Muscle layer of duodenum (tissue), 2 donors: Measurements from ENCODE around the gene TSPOAP1.
A peak's percentile ranks its signal among the peaks of the same experiment; 100 is the strongest.

Source experiments
- H3K27ac ChIP-seq: one replicate; pipeline ENCODE4 v1.7.0; 2013; ENCODE audit warnings: mild to moderate bottlenecking, low read length
- H3K27me3 ChIP-seq: one replicate; pipeline ENCODE4 v1.7.0; 2013; ENCODE audit warnings: low read depth, mild to moderate bottlenecking, control low read depth, low read length
- H3K36me3 ChIP-seq, 2 donors: one replicate each; pipeline ENCODE4 v1.7.0; 2013; ENCODE audit warnings: low read length in 2 of 2, control low read depth in 1 of 2, mild to moderate bottlenecking in 1 of 2; ENCODE audit not compliant: insufficient read depth in 2 of 2, control insufficient read depth in 1 of 2
- H3K4me1 ChIP-seq, 2 donors: one replicate each; pipeline ENCODE4 v1.7.0; 2013; ENCODE audit warnings: low read length in 2 of 2, mild to moderate bottlenecking in 2 of 2, control low read depth in 1 of 2, moderate library complexity in 1 of 2; ENCODE audit not compliant: insufficient read depth in 2 of 2, control insufficient read depth in 1 of 2
- H3K4me3 ChIP-seq, 2 donors: one replicate each; pipeline ENCODE4 v1.7.0; 2013; ENCODE audit warnings: low read length in 2 of 2, low read depth in 1 of 2, mild to moderate bottlenecking in 1 of 2
- H3K9me3 ChIP-seq, 2 donors: one replicate each; pipeline ENCODE4 v1.7.0; 2013; ENCODE audit warnings: low read length in 2 of 2, control low read depth in 1 of 2, mild to moderate bottlenecking in 1 of 2; ENCODE audit not compliant: control insufficient read depth in 1 of 2
- donor health status: healthy.

TSPOAP1 gene

GRCh38 chr17:58369214-58370031 lies 40.8 kb upstream of the TSPOAP1 start:
- H3K27me3 ChIP-seq = no peaks in the 10 kb centered on the region
- no peaks in the 10 kb centered on the region for H3K36me3 ChIP-seq
- H3K4me3 ChIP-seq = no peak overlapping the region
- H3K4me1 ChIP-seq = peaks cover 0 to 10% of the 10 kb centered on the region in 2 donors
- H3K9me3 ChIP-seq = no peaks in the 10 kb centered on the region
- H3K27ac ChIP-seq = peak overlapping the region; percentile 27

GRCh38 chr17:58368860-58369213 lies 40.2 kb upstream of the TSPOAP1 start:
- Histone ChIP-seq H3K9me3 (no peaks in the 10 kb centered on the region), H3K27me3 (no peaks in the 10 kb centered on the region), H3K4me1 (peaks cover 0 to 10% of the 10 kb centered on the region in 2 donors), H3K36me3 (no peaks in the 10 kb centered on the region), H3K27ac (peak overlapping the region; percentile 27), H3K4me3 (no peak overlapping the region)

GRCh38 chr17:58367461-58367860 lies 38.9 kb upstream of the TSPOAP1 start:
- Histone ChIP-seq H3K4me3 (no peak overlapping the region), H3K36me3 (peaks cover 0 to 3% of the 10 kb centered on the region in 2 donors), H3K27ac (peak overlapping the region; percentile 25), H3K27me3 (no peaks in the 10 kb centered on the region), H3K4me1 (peaks cover 0 to 10% of the 10 kb centered on the region in 2 donors), H3K9me3 (no peaks in the 10 kb centered on the region)

GRCh38 chr17:58365980-58366595 lies 37.5 kb upstream of the TSPOAP1 start:
- Histone ChIP-seq H3K9me3 (no peaks in the 10 kb centered on the region), H3K27me3 (no peaks in the 10 kb centered on the region), H3K4me3 (no peak overlapping the region), H3K4me1 (peaks cover 0 to 10% of the 10 kb centered on the region in 2 donors), H3K36me3 (peaks cover 0 to 3% of the 10 kb centered on the region in 2 donors), H3K27ac (peak overlapping the region; percentile 16)

GRCh38 chr17:58365185-58365979 lies 36.8 kb upstream of the TSPOAP1 start:
- Histone ChIP-seq H3K4me3 (no peak overlapping the region), H3K4me1 (peaks cover 0 to 10% of the 10 kb centered on the region in 2 donors), H3K36me3 (peaks cover 0 to 3% of the 10 kb centered on the region in 2 donors), H3K27ac (peak overlapping the region; percentile 60), H3K27me3 (no peaks in the 10 kb centered on the region), H3K9me3 (no peaks in the 10 kb centered on the region)

- Histone ChIP-seq H3K36me3 (peaks cover 0 to 3% of the 10 kb centered on the region in 2 donors), H3K27me3 (no peaks in the 10 kb centered on the region), H3K27ac (no peak overlapping the region), H3K9me3 (no peaks in the 10 kb centered on the region), H3K4me1 (peaks cover 0 to 10% of the 10 kb centered on the region in 2 donors), H3K4me3 (no peak overlapping the region)
Observed at GRCh38 chr17:58364270-58364942, 35.8 kb upstream of the TSPOAP1 start.

DNA sequence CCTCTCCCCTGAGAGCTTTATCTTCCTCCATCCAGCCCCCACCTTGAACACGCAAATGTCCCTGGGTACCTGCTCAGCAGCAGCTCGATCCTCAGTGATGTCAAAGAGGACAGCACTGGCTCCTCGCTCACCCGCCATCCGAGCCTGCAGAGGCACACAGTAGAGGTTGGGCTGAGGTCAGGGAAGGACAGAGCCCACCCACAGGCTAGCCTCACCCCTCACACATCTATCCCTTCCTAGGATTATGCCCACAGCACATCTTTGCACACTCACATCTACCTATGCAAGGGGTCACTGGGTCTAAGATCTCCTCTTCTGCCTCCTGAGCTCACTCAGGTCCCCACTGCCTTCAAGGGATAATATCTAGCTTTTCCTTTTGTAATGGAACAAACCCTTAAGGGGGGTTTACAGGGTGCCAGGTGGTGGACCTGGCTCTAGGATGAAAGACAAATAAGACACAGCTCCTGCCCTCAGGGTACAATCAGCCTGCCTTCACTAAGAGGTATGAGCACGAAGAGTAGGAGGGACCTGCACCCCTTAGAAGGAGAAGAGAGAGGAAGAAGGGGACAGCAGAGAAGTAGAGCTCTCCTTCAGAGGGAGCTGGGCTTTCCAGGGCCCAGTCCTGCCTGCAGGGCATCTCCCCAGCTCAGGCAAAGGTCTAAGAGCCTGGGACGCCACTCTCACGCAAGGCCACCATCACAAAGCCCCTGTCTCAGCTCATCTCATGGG lies 35.0 kb upstream of the TSPOAP1 start:
- Histone ChIP-seq H3K27me3 (no peaks in the 10 kb centered on the region), H3K4me1 (peaks cover 0 to 10% of the 10 kb centered on the region in 2 donors), H3K27ac (no peak overlapping the region), H3K9me3 (no peaks in the 10 kb centered on the region), H3K4me3 (no peak overlapping the region), H3K36me3 (peaks cover 0 to 7% of the 10 kb centered on the region in 2 donors)

DNA sequence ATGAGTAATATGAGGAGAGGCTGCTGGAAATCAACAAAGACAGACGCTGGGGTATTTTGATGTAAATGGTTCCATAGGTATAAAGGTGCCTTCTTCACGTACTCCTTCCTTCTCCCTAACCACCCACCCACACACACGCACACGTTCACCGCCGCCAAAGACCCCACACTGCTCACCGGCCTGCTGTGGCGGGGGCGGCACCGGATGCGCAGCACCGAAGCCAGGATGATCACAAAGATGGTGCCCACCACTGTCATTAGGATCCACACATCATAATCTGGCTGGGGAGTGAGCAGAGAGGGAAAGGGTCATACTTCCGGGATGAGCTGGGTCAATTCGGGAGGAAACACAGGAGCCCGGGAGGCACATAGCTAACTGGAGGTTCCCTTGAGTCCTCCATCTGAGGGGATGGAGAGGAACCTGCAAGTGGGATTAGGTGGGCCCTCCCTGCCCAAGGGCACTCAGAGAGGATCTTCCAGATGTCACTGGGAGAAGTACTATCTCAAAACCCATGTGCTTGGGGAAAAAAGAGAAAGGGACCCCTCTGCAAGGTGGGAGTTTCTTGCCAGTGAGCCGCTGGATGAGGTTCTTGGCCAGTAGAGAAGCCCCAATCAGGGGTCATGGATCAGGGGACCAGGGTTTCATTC lies 33.9 kb upstream of the TSPOAP1 start:
- Histone ChIP-seq H3K4me3 (no peak overlapping the region), H3K36me3 (peaks cover 0 to 7% of the 10 kb centered on the region in 2 donors), H3K27ac (no peak overlapping the region), H3K9me3 (no peaks in the 10 kb centered on the region), H3K27me3 (no peaks in the 10 kb centered on the region), H3K4me1 (peaks cover 0 to 10% of the 10 kb centered on the region in 2 donors)

DNA sequence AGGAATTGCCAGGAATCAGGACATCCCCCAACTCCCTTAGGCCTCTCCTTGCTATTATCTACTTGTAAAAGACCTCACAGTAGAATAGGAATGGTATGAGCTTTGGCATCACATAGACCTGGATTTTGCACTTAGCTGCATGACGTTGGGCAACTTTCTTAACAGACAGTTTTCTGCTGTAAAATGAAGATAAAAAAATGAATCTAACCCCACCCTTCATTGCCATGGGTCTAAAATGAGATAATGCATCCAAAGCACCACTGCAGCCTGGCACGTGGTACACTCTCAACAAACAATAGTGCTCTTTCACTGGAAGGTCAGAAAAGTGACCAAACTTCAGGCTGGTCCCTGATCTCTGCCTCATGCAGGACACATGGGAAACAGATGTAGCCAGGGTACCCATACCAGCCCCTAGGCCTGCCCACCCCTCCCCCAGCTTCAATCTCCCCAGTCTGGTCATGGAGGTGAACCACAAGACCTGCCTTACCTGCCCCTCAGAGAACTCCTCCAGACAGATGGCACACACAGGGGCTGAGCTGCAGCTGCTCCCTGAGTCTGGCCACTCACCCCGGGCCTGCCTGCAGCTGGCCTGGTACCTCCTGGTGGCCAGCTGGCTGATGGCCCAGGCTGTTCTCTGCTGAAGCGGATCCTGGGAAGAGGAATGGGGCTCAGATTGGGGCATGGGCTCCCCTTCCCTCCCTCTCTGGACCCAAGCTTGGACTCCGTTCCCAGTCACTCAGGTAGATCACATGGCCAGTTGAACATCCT lies 31.9 kb upstream of the TSPOAP1 start:
- Histone ChIP-seq H3K27me3 (no peaks in the 10 kb centered on the region), H3K4me1 (peaks cover 0 to 4% of the 10 kb centered on the region in 2 donors), H3K4me3 (no peak overlapping the region), H3K27ac (no peak overlapping the region), H3K9me3 (no peaks in the 10 kb centered on the region), H3K36me3 (peaks cover 0 to 7% of the 10 kb centered on the region in 2 donors)
